ENCODE results near the gene DAW1. TPM values are rescaled to one million over a fixed set of nuclear protein-coding genes. Genes with fewer than 3 reads are reported as not detected.

DAW1 gene
- total and polyA plus RNA-seq, 4 donors: 3.3 to 18.7 (median 9.9) TPM

- Histone ChIP-seq H3K9ac (ENCODE audit: insufficient read depth in 1 of 2, low read length in 2 of 2) (no peak overlapping the region), H3K4me3 (no peak overlapping the region), H3K4me1 (ENCODE audit: control insufficient read depth in 5 of 5, insufficient read depth in 5 of 5, low read length in 5 of 5) (no peaks in the 10 kb centered on the region), H3K9me3 (ENCODE audit: control insufficient read depth in 4 of 4, insufficient read depth in 3 of 4, low read length in 3 of 4) (no peaks in the 10 kb centered on the region), H3K27me3 (ENCODE audit: control insufficient read depth in 3 of 3, insufficient read depth in 3 of 3, low read length in 2 of 3) (no peaks in the 10 kb centered on the region), H3K36me3 (ENCODE audit: control insufficient read depth in 4 of 4, insufficient read depth in 4 of 4, low read length in 4 of 4) (no peaks in the 10 kb centered on the region), H3K27ac (ENCODE audit: low read depth in 1 of 2, low read length in 1 of 2) (no peak overlapping the region)
- DNase-seq (no peak), ATAC-seq (ENCODE audit: insufficient read depth, low FRiP score) (no peak)
- TF ChIP-seq, protein P1, sequence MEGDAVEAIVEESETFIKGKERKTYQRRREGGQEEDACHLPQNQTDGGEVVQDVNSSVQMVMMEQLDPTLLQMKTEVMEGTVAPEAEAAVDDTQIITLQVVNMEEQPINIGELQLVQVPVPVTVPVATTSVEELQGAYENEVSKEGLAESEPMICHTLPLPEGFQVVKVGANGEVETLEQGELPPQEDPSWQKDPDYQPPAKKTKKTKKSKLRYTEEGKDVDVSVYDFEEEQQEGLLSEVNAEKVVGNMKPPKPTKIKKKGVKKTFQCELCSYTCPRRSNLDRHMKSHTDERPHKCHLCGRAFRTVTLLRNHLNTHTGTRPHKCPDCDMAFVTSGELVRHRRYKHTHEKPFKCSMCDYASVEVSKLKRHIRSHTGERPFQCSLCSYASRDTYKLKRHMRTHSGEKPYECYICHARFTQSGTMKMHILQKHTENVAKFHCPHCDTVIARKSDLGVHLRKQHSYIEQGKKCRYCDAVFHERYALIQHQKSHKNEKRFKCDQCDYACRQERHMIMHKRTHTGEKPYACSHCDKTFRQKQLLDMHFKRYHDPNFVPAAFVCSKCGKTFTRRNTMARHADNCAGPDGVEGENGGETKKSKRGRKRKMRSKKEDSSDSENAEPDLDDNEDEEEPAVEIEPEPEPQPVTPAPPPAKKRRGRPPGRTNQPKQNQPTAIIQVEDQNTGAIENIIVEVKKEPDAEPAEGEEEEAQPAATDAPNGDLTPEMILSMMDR (IDR thresholded peaks at IDR 0.05; ENCODE audit: control extremely low read depth, extremely low read depth): no peak
These were observed 42.9 kb upstream of the DAW1 start for GRCh38 chr2:227828477-227828912.

DNA sequence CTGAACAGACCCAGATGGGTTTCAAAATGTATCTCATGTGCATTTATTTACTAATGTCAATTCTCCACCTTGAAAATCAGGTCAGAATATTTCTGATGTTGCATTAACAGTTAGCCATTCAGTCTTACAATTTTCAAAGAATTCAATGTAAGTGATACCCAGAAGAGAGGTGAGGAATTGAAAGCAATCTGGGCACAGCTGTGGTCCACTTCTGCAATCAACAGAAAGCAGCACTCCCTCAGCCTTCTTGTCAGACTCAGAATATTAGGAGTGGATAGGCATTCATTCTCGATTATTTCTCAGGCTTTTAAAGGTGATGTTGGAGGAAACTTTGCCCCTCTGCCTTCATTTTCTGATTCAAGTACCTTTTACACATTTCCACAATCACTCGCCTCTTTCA lies 42.1 kb upstream of the DAW1 start:
- Histone ChIP-seq H3K9me3 (ENCODE audit: control insufficient read depth in 4 of 4, insufficient read depth in 3 of 4, low read length in 3 of 4) (no peaks in the 10 kb centered on the region), H3K4me3 (no peak overlapping the region), H3K27me3 (ENCODE audit: control insufficient read depth in 3 of 3, insufficient read depth in 3 of 3, low read length in 2 of 3) (no peaks in the 10 kb centered on the region), H3K9ac (ENCODE audit: insufficient read depth in 1 of 2, low read length in 2 of 2) (no peak overlapping the region), H3K36me3 (ENCODE audit: control insufficient read depth in 4 of 4, insufficient read depth in 4 of 4, low read length in 4 of 4) (no peaks in the 10 kb centered on the region), H3K4me1 (ENCODE audit: control insufficient read depth in 5 of 5, insufficient read depth in 5 of 5, low read length in 5 of 5) (no peaks in the 10 kb centered on the region), H3K27ac (ENCODE audit: low read depth in 1 of 2, low read length in 1 of 2) (no peak overlapping the region)
- TF ChIP-seq, protein P1 (IDR thresholded peaks at IDR 0.05; ENCODE audit: control extremely low read depth, extremely low read depth): no peak
- 78 to 92% methylated on average over 2 of the region's 2 CpGs for WGBS, 2 donors
- ATAC-seq (ENCODE audit: insufficient read depth, low FRiP score): no peak
- DNase-seq: no peak

DNA sequence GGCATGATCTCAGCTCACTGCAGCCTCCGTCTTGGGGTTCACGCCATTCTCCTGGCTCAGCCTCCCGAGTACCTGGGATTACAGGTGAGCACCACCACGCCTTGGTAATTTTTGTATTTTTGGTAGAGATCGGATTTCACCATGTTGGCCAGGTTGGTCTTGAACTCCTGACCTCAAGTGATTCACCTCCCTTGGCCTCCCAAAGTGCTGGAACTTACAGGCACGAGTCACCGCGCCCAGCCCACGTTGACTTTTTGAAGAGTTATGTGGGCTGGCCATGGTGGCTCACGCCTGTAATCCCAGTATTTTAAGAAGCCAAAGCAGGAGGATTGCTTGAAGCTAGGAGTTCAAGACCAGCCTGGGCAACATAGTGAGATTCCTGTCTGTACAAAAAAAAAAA lies 37.0 kb upstream of the DAW1 start:
- DNase-seq (no peak), ATAC-seq (ENCODE audit: insufficient read depth, low FRiP score) (no peak)
- H3K4me3 ChIP-seq: no peak overlapping the region
- H3K27me3 ChIP-seq (ENCODE audit: control insufficient read depth in 3 of 3, insufficient read depth in 3 of 3, low read length in 2 of 3): no peaks in the 10 kb centered on the region
- H3K36me3 ChIP-seq (ENCODE audit: control insufficient read depth in 4 of 4, insufficient read depth in 4 of 4, low read length in 4 of 4): no peaks in the 10 kb centered on the region
- WGBS, 2 donors: 89 to 95% methylated on average over 10 of the region's 10 CpGs
- H3K4me1 ChIP-seq (ENCODE audit: control insufficient read depth in 5 of 5, insufficient read depth in 5 of 5, low read length in 5 of 5): peaks cover 0 to under 1% (median 0%) of the 10 kb centered on the region in 5 donors
- TF ChIP-seq, protein P1 (IDR thresholded peaks at IDR 0.05; ENCODE audit: control extremely low read depth, extremely low read depth): no peak
- no peak overlapping the region for H3K9ac ChIP-seq (ENCODE audit: insufficient read depth in 1 of 2, low read length in 2 of 2)
- H3K9me3 ChIP-seq (ENCODE audit: control insufficient read depth in 4 of 4, insufficient read depth in 3 of 4, low read length in 3 of 4): no peaks in the 10 kb centered on the region
- H3K27ac ChIP-seq (ENCODE audit: low read depth in 1 of 2, low read length in 1 of 2): no peak overlapping the region
